H9 (cell line): ENCODE data around the gene SGO2. TPM values are rescaled to one million over a fixed set of nuclear protein-coding genes. Genes with fewer than 3 reads are reported as not detected.

Experiments
- DNase-seq: peaks from one replicate; pipeline ENCODE4 v3.0.0-alpha.2; 2017
- H2AFZ ChIP-seq: one replicate; pipeline ENCODE4 v1.6.1; 2013; ENCODE audit warnings: mild to moderate bottlenecking, low read length, control low read depth, moderate library complexity
- H2AK5ac ChIP-seq: 2 replicates; pipeline ENCODE4 v1.6.1; 2013; ENCODE audit warnings: low read length, control low read depth, mixed read lengths; ENCODE audit not compliant: insufficient read length
- H2BK120ac ChIP-seq: one replicate; pipeline ENCODE4 v1.6.1; 2013; ENCODE audit warnings: low read depth, mild to moderate bottlenecking, low read length, control low read depth, inconsistent platforms; ENCODE audit not compliant: poor library complexity, severe bottlenecking
- H2BK12ac ChIP-seq: 2 replicates; pipeline ENCODE4 v1.6.1; 2013; ENCODE audit warnings: low read length, control low read depth, mixed read lengths, low read depth; ENCODE audit not compliant: insufficient read length
- H2BK15ac ChIP-seq: 2 replicates; pipeline ENCODE4 v1.6.1; 2013; ENCODE audit warnings: low read depth, low read length, control low read depth
- H2BK20ac ChIP-seq: one replicate; pipeline ENCODE4 v1.6.1; 2013; ENCODE audit warnings: low read depth, mild to moderate bottlenecking, low read length, control low read depth, inconsistent platforms; ENCODE audit not compliant: poor library complexity, severe bottlenecking
- H2BK5ac ChIP-seq: 2 replicates; pipeline ENCODE4 v1.6.1; 2013; ENCODE audit warnings: low read length, control low read depth, mixed read lengths; ENCODE audit not compliant: insufficient read length
- H3K14ac ChIP-seq: 2 replicates; pipeline ENCODE4 v1.6.1; 2013; ENCODE audit warnings: low read length, control low read depth; ENCODE audit not compliant: insufficient read depth
- H3K18ac ChIP-seq: 2 replicates; pipeline ENCODE4 v1.6.1; 2013; ENCODE audit warnings: low read depth, mild to moderate bottlenecking, mixed read lengths, low read length, control low read depth; ENCODE audit not compliant: insufficient read length
- H3K23ac ChIP-seq: 2 replicates; pipeline ENCODE4 v1.6.1; 2013; ENCODE audit warnings: low read length, control low read depth, mixed read lengths, low read depth; ENCODE audit not compliant: insufficient read length
- H3K23me2 ChIP-seq: 2 replicates; pipeline ENCODE4 v1.6.1; 2013; ENCODE audit warnings: low read depth, mild to moderate bottlenecking, mixed read lengths, low read length, control low read depth; ENCODE audit not compliant: insufficient read length, poor library complexity, severe bottlenecking
- H3K27ac ChIP-seq: 2 replicates; pipeline ENCODE4 v1.5.1; 2013; ENCODE audit warnings: low read length, control low read depth, mixed read lengths, low read depth; ENCODE audit not compliant: insufficient read length
- H3K27me3 ChIP-seq: 2 replicates; pipeline ENCODE4 v1.6.1; 2013; ENCODE audit warnings: low read length, control low read depth, inconsistent platforms; ENCODE audit not compliant: insufficient read depth
- H3K4ac ChIP-seq: 2 replicates; pipeline ENCODE4 v1.6.1; 2013; ENCODE audit warnings: low read depth, mild to moderate bottlenecking, control low read depth, inconsistent platforms, low read length, moderate library complexity
- H3K4me1 ChIP-seq: 2 replicates; pipeline ENCODE4 v1.6.1; 2013; ENCODE audit warnings: low read length, control low read depth, inconsistent platforms; ENCODE audit not compliant: insufficient read depth
- H3K4me2 ChIP-seq: 2 replicates; pipeline ENCODE4 v1.6.1; 2013; ENCODE audit warnings: low read length, control low read depth, mixed read lengths; ENCODE audit not compliant: insufficient read length, insufficient read depth
- H3K56ac ChIP-seq: 2 replicates; pipeline ENCODE4 v1.6.1; 2013; ENCODE audit warnings: low read depth, mild to moderate bottlenecking, mixed read lengths, low read length, control low read depth; ENCODE audit not compliant: insufficient read length
- H3K79me1 ChIP-seq: 2 replicates; pipeline ENCODE4 v1.6.1; 2013; ENCODE audit warnings: low read depth, mild to moderate bottlenecking, moderate library complexity, low read length, control low read depth, inconsistent platforms; ENCODE audit not compliant: insufficient read depth, poor library complexity, severe bottlenecking
- H3K79me2 ChIP-seq: 2 replicates; pipeline ENCODE4 v1.6.1; 2013; ENCODE audit warnings: low read length, control low read depth, inconsistent platforms; ENCODE audit not compliant: insufficient read depth
- H3K9ac ChIP-seq: 2 replicates; pipeline ENCODE4 v1.6.1; 2013; ENCODE audit warnings: low read length, control low read depth, mixed read lengths; ENCODE audit not compliant: insufficient read length; ENCODE audit errors: extremely low read depth
- H3K9me3 ChIP-seq: one replicate; pipeline ENCODE4 v1.6.1; 2013; ENCODE audit warnings: low read depth, low read length, inconsistent platforms; ENCODE audit not compliant: control insufficient read depth
- H3T11ph ChIP-seq: one replicate; pipeline ENCODE4 v1.6.1; 2013; ENCODE audit warnings: mild to moderate bottlenecking, low read length, control low read depth, inconsistent platforms
- H4K20me1 ChIP-seq: one replicate; pipeline ENCODE4 v1.6.1; 2013; ENCODE audit not compliant: control insufficient read depth, insufficient read length, insufficient read depth
- H4K5ac ChIP-seq: 2 replicates; pipeline ENCODE4 v1.6.1; 2013; ENCODE audit warnings: low read depth, mild to moderate bottlenecking, mixed read lengths, low read length, control low read depth; ENCODE audit not compliant: insufficient read length
- H4K8ac ChIP-seq: replicated peaks from 2 replicates; pipeline ENCODE4 v1.6.1; 2013; ENCODE audit warnings: low read length, control low read depth, mixed read lengths, low read depth; ENCODE audit not compliant: insufficient read length
- H4K91ac ChIP-seq: 2 replicates; pipeline ENCODE4 v1.6.1; 2013; ENCODE audit warnings: low read depth, mild to moderate bottlenecking, moderate library complexity, mixed read lengths, low read length, control low read depth; ENCODE audit not compliant: insufficient read length
- H3K27ac Mint-ChIP-seq, 3 experiments: 2 replicates in 2 of 3; 3 replicates in 1 of 3; pipeline ENCODE4 v1.8.0; 2020 to 2021; ENCODE audit warnings: mixed read lengths in 3 of 3, mild to moderate bottlenecking in 1 of 3, moderate library complexity in 1 of 3
- H3K27me3 Mint-ChIP-seq: 2 replicates; pipeline ENCODE4 v1.8.0; 2021; ENCODE audit warnings: low read depth, mild to moderate bottlenecking, moderate library complexity, mixed read lengths
- H3K36me3 Mint-ChIP-seq, 3 experiments: 2 replicates in 2 of 3; 3 replicates in 1 of 3; pipeline ENCODE4 v1.8.0; 2020 to 2021; ENCODE audit warnings: low read depth in 3 of 3, mixed read lengths in 3 of 3; ENCODE audit not compliant: insufficient read depth in 1 of 3
- H3K4me1 Mint-ChIP-seq, 2 experiments: 2 replicates each; pipeline ENCODE4 v1.8.0; 2020; ENCODE audit warnings: mixed read lengths in 2 of 2
- H3K4me3 Mint-ChIP-seq, 2 experiments: 2 replicates in 1 of 2; 3 replicates in 1 of 2; pipeline ENCODE4 v1.8.0; 2020 to 2021; ENCODE audit warnings: mild to moderate bottlenecking in 2 of 2, mixed read lengths in 2 of 2, moderate library complexity in 1 of 2
- H3K9me3 Mint-ChIP-seq, 2 experiments: 2 replicates in 1 of 2; 3 replicates in 1 of 2; pipeline ENCODE4 v1.8.0; 2020; ENCODE audit warnings: mild to moderate bottlenecking in 2 of 2, mixed read lengths in 2 of 2, moderate library complexity in 1 of 2
- WGBS: extraction: QIAGEN DNeasy Blood & Tissue Kit; methylation state at CpG from one replicate; pipeline ENCODE4 v1.1.7; 2013; ENCODE audit warnings: missing lambda C conversion rate, low lambda C conversion rate, mixed read lengths; ENCODE audit not compliant: insufficient read length; ENCODE audit errors: extremely low coverage; 5-methylcytosine and 5-hydroxymethylcytosine counted together
- total RNA-seq: library from RNA; stranded (reverse); gene quantifications from 2 replicates; pipeline ENCODE4 v1.2.1, GENCODE V29; 2021
- TF ChIP-seq, protein P1 (sequence below): fragments of 200-600 bp; sonication (generic); conservative IDR thresholded peaks from 3 replicates; pipeline ENCODE4 v1.8.0; 2021; ENCODE audit warnings: antibody characterized with exemption, mild to moderate bottlenecking

SGO2 gene
- total RNA-seq, 1 experiment from 2014 or later: 25.6 TPM

DNA sequence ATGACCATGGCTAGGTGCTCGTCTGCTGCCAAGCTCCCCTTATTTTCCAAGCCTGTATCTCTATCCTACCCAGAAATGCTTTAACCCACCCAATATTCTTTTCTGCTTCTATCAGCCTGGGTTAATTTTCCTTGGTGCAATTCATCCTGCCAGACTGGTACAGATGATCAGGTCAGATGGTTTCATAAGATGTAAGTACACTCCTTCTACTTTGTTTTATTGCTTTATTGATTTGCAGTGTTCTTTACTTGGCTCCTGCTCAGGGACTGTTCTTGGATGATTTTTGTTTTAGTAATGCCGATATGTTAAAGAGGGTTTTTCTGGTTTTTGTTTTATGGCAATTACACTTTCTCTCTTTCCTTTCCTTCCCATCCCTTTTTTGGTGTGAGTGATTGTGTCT, 2.4 kb upstream of the SGO2 start:
- Histone ChIP-seq H4K8ac (no peak overlapping the region), H3K79me2 (peaks cover 8% of the 10 kb centered on the region; the same call in 1 of the 2 replicates), H4K91ac (no peak overlapping the region), H3K9me3 (no peaks in the 10 kb centered on the region), H2AK5ac (no peak overlapping the region), H2BK20ac (no peak overlapping the region), H3K9ac (no peak overlapping the region), H3K56ac (no peak overlapping the region), H3K23ac (no peak overlapping the region), H2BK15ac (no peak overlapping the region), H3K27me3 (no peaks in the 10 kb centered on the region; the same call in 1 of the 2 replicates), H3T11ph (no peak overlapping the region), H3K23me2 (peaks cover 4% of the 10 kb centered on the region), H3K4me2 (no peak overlapping the region), H2BK120ac (no peak overlapping the region), H3K27ac (no peak overlapping the region), H3K18ac (no peak overlapping the region), H2BK5ac (no peak overlapping the region), H3K4ac (no peak overlapping the region), H3K79me1 (no peaks in the 10 kb centered on the region), H4K5ac (no peak overlapping the region), H4K20me1 (no peaks in the 10 kb centered on the region), H3K14ac (no peak overlapping the region), H3K4me1 (no peaks in the 10 kb centered on the region; the same call in 1 of the 2 replicates), H2AFZ (no peak overlapping the region), H2BK12ac (no peak overlapping the region)
- no CpG with 5 or more reads among the region's 2 CpGs for WGBS
- peaks cover 12% of the 10 kb centered on the region for H3K27me3 Mint-ChIP-seq
- H3K9me3 Mint-ChIP-seq: no peaks in the 10 kb centered on the region; a peak in 1 of 5 replicates
- peak overlapping the region in 1 of 2 experiments; percentile 10; a peak in 1 of 5 replicates for H3K4me3 Mint-ChIP-seq
- TF ChIP-seq, protein P1, sequence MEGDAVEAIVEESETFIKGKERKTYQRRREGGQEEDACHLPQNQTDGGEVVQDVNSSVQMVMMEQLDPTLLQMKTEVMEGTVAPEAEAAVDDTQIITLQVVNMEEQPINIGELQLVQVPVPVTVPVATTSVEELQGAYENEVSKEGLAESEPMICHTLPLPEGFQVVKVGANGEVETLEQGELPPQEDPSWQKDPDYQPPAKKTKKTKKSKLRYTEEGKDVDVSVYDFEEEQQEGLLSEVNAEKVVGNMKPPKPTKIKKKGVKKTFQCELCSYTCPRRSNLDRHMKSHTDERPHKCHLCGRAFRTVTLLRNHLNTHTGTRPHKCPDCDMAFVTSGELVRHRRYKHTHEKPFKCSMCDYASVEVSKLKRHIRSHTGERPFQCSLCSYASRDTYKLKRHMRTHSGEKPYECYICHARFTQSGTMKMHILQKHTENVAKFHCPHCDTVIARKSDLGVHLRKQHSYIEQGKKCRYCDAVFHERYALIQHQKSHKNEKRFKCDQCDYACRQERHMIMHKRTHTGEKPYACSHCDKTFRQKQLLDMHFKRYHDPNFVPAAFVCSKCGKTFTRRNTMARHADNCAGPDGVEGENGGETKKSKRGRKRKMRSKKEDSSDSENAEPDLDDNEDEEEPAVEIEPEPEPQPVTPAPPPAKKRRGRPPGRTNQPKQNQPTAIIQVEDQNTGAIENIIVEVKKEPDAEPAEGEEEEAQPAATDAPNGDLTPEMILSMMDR: no peak
- peaks cover 13 to 17% of the 10 kb centered on the region in 2 experiments for H3K4me1 Mint-ChIP-seq
- no peak for DNase-seq
- H3K27ac Mint-ChIP-seq: no peak overlapping the region
- H3K36me3 Mint-ChIP-seq: no peaks in the 10 kb centered on the region
